Progenitor cell of endocrine pancreas (in vitro differentiated cells): ENCODE data around the gene EAF1. TPM values are rescaled to one million over a fixed set of nuclear protein-coding genes. Genes with fewer than 3 reads are reported as not detected.
"Not testable (repeated sequence)": the region's sequence is repeated elsewhere in the genome, so short reads cannot be mapped to it uniquely, and the experiment has no call there.

Source experiments
- DNase-seq: peaks from one replicate; pipeline ENCODE4 v3.0.0; 2021; ENCODE audit warnings: low spot score; ENCODE audit not compliant: unreplicated experiment
- H3K27ac Mint-ChIP-seq: 2 replicates; pipeline ENCODE4 v1.8.0; 2021; ENCODE audit warnings: mild to moderate bottlenecking, moderate library complexity, mixed read lengths
- H3K27me3 Mint-ChIP-seq: 2 replicates; pipeline ENCODE4 v1.8.0; 2021; ENCODE audit warnings: mixed read lengths
- H3K36me3 Mint-ChIP-seq: 2 replicates; pipeline ENCODE4 v1.8.0; 2022; ENCODE audit warnings: mixed read lengths; ENCODE audit not compliant: insufficient read depth
- H3K4me1 Mint-ChIP-seq: 2 replicates; pipeline ENCODE4 v1.8.0; 2021; ENCODE audit warnings: low read depth, mixed read lengths
- H3K4me3 Mint-ChIP-seq: 2 replicates; pipeline ENCODE4 v1.8.0; 2021; ENCODE audit warnings: low read depth, mild to moderate bottlenecking, moderate library complexity, mixed read lengths
- H3K9me3 Mint-ChIP-seq: 2 replicates; pipeline ENCODE4 v1.8.0; 2021; ENCODE audit warnings: low read depth, mixed read lengths
- total RNA-seq: library from RNA; stranded (reverse); gene quantifications from 2 replicates; pipeline ENCODE4 v1.2.1, GENCODE V29; 2021
- TF ChIP-seq, protein P1 (sequence below): fragments of 200-600 bp; sonication (generic); IDR thresholded peaks from one replicate; pipeline ENCODE4 v1.5.0; 2021; ENCODE audit warnings: antibody characterized with exemption, mild to moderate bottlenecking; ENCODE audit not compliant: unreplicated experiment

Gene EAF1
- total RNA-seq, 1 donor from 2014 or later, result 28.2 TPM

DNA sequence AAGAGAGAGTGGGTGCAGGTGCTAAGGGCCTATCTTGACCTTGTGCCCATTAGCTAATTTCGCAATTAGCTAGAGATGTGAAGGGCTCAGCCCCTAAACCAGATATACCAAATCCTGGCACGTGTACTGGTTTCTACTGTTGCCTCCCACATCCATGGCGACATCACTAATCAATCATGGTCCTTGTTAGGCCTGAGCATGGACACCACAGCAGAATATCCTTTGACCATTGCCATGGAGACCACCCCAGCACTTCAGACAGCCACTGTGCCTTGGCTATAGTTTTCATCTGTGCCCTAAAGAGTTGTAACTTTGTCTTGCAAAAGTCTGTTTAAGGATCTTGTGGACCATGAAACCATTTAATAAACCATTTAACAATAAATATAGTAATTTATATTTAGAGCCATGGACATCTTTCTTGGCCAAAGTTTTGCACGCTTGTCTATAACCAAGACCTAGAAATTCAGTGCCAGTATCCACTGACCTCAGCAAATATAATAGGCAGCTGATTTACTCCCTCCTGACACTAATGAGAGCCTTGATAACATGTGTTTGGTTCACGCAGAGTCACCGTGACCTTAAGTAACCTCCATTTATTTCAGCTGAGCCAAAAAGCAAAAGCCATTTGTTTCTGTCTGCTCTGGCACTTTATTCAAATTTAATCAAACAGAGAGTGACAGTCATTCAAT lies 50.7 kb downstream of the EAF1 start:
- Mint-ChIP-seq H3K4me3 (no peak overlapping the region), H3K27me3 (no peaks in the 10 kb centered on the region), H3K27ac (peak overlapping the region; percentile 57), H3K36me3 (no peaks in the 10 kb centered on the region), H3K4me1 (peaks cover 13% of the 10 kb centered on the region), H3K9me3 (peaks cover 13% of the 10 kb centered on the region)
- TF ChIP-seq, protein P1, sequence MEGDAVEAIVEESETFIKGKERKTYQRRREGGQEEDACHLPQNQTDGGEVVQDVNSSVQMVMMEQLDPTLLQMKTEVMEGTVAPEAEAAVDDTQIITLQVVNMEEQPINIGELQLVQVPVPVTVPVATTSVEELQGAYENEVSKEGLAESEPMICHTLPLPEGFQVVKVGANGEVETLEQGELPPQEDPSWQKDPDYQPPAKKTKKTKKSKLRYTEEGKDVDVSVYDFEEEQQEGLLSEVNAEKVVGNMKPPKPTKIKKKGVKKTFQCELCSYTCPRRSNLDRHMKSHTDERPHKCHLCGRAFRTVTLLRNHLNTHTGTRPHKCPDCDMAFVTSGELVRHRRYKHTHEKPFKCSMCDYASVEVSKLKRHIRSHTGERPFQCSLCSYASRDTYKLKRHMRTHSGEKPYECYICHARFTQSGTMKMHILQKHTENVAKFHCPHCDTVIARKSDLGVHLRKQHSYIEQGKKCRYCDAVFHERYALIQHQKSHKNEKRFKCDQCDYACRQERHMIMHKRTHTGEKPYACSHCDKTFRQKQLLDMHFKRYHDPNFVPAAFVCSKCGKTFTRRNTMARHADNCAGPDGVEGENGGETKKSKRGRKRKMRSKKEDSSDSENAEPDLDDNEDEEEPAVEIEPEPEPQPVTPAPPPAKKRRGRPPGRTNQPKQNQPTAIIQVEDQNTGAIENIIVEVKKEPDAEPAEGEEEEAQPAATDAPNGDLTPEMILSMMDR, result no peak
- no peak for DNase-seq

DNA sequence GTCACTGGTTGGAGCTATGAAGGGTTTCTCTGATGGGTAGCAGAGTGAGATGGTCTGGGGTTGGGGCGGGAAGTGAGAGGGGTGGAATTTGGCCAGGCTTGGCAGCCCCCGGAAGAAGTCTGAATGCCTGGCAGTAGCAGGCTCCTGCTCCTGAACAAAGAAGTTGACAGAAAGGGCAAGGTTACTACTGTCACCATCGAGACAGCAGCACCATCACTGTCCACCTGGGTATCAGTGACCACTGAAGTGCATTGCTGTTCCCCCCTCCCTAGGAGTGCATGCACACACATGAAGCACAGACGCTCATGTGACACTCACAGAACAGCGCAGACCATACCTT lies 51.2 kb downstream of the EAF1 start:
- H3K4me1 Mint-ChIP-seq, result peaks cover 13% of the 10 kb centered on the region
- peaks cover 3% of the 10 kb centered on the region for H3K36me3 Mint-ChIP-seq
- H3K27me3 Mint-ChIP-seq, result no peaks in the 10 kb centered on the region
- no peak overlapping the region for H3K4me3 Mint-ChIP-seq
- TF ChIP-seq, protein P1, result no peak
- peak overlapping the region; percentile 57 for H3K27ac Mint-ChIP-seq
- DNase-seq, result no peak
- H3K9me3 Mint-ChIP-seq, result peaks cover 18% of the 10 kb centered on the region

DNA sequence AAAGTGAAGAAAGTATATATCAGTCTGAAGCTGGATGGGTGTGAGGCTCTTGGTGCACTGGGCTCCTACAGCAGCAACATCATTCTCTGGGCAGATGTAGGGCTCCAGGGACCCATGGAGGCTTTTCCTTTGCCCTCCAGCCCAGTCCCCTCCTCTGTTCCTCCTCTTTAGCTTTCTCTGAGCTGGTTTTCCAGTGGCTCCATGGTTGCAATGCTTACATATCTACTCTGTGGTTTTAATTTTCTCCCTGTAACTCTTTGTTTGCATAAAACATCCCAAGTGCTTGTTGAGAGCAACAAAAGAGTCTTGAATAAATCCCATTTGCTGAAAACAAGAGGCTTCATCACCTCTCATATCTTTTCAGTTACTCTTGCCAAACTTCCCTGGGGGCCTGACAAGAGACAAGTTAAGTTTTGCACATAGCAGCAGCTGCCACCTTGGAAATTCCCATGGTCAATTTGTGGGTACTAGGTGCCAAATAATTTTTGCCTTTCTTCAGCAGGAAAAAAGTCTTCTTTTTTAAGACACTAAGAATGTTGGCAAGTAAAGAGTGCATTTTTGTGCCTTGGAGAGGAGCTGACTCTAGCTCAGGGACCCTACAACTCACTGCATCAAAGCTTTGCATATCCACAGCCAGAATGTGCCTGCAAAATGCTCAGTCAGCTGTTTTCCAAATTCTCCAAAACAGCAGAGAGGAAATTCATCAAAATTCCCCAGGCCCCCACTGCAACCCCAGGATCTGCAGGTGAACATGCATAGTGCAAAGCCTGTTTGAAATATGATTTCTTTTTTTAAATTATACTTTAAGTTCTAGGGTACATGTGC lies 52.2 kb downstream of the EAF1 start:
- Mint-ChIP-seq H3K9me3 (peaks cover 21% of the 10 kb centered on the region), H3K4me3 (no peak overlapping the region), H3K4me1 (peaks cover 13% of the 10 kb centered on the region), H3K27ac (no peak overlapping the region), H3K27me3 (no peaks in the 10 kb centered on the region), H3K36me3 (peaks cover 4% of the 10 kb centered on the region)
- TF ChIP-seq, protein P1, result no peak
- DNase-seq, result no peak

DNA sequence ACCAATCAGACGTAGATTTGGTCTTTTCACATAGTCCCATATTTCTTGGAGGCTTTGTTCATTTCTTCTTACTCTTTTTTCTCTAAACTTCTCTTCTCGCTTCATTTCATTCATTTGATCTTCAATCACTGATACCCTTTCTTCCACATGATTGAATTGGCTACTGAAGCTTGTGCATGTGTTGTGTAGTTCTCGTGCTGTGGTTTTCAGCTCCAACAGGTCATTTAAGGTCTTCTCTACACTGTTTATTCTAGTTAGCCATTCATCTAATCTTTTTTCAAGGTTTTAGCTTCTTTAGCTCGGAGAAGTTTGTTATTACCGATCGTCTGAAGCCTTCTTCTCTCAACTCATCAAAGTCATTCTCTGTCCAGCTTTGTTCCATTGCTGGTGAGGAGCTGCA lies 57.2 kb downstream of the EAF1 start:
- H3K27me3 Mint-ChIP-seq, H3K4me1 Mint-ChIP-seq, H3K4me3 Mint-ChIP-seq, DNase-seq, H3K27ac Mint-ChIP-seq: not testable (repeated sequence)
- Mint-ChIP-seq H3K9me3 (peaks cover 21% of the 10 kb centered on the region), H3K36me3 (peaks cover 18% of the 10 kb centered on the region)

DNA sequence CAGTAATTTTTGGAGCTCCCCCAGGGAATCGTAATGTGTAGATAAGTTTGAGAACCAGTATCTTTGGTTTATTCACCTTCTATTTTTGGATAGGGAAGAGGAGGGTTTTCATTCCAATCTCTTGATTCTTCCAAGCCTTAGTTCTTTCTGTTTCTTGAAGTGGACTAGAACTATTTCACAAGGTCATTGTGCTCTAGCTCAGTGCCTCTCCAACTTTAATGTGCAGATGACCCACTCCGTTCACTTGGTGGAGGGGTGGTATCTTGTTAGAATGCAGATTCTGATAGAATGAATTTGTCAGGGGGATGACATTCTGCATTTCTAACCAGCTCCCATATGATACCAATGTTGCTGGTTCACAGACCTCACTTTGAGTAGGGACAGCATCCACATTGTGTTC lies 58.6 kb downstream of the EAF1 start:
- peaks cover 18% of the 10 kb centered on the region for H3K36me3 Mint-ChIP-seq
- H3K27ac Mint-ChIP-seq, result no peak overlapping the region
- no peak overlapping the region for H3K4me3 Mint-ChIP-seq
- H3K4me1 Mint-ChIP-seq, result peaks cover 10% of the 10 kb centered on the region
- TF ChIP-seq, protein P1, result no peak
- H3K9me3 Mint-ChIP-seq, result peaks cover 21% of the 10 kb centered on the region
- no peaks in the 10 kb centered on the region for H3K27me3 Mint-ChIP-seq
- no peak for DNase-seq

DNA sequence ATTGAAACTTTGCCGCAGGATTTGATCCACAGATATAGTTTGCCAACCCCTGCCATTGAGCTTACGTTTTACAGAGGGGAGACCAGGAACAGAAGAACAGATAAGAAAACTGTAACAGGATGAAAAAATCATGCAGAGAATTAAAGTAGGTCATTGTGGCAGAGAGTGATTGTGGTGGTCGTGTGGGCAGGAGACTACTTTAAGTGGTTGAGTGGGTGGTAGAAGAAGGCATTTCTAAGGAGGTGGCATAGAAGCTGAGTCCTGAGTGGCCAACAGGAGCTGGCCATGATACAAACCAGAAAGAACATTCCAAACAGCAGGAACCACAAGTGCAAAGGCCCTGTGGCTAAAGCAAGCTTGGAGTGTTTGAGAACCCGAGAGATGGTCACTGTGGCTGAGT lies 59.6 kb downstream of the EAF1 start:
- Mint-ChIP-seq H3K27ac (no peak overlapping the region), H3K9me3 (peaks cover 14% of the 10 kb centered on the region)
- no peak for DNase-seq

More for the DNA sequence above, 59.6 kb downstream of the EAF1 start:
- H3K36me3 Mint-ChIP-seq, result peaks cover 18% of the 10 kb centered on the region
- no peak overlapping the region for H3K4me3 Mint-ChIP-seq
- H3K4me1 Mint-ChIP-seq, result peaks cover 10% of the 10 kb centered on the region
- TF ChIP-seq, protein P1, result no peak
- no peaks in the 10 kb centered on the region for H3K27me3 Mint-ChIP-seq
